Measurements from ENCODE around the gene INPP4A.

INPP4A gene

DNA sequence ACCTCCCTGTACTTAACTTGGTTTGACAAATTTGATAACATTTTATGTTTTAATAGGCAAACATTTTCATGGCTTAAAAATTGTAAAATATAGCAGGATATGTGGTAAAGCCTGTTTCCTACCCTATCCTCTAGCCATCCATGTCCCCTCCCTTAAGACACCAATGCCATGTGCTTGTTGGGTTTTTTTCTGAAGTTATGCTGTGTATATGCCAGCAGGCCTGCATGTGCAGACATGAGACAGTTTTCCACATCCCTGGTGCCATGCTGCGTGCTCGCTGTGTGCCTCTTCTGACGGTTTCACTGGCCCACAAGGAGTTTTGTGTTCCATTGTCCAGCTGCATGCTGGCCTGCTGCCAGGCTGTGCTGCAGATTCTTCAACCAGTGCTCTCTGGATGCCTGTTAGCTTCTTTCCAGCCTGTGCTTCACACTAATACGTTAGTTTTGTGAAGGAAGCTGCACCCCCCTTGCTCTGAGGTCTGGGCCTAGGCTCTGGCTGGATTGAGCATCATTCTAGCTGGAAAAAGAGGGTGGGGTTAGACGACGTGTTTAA is 16.9 kb downstream of the INPP4A start:
- DNase-seq: no peak

DNA sequence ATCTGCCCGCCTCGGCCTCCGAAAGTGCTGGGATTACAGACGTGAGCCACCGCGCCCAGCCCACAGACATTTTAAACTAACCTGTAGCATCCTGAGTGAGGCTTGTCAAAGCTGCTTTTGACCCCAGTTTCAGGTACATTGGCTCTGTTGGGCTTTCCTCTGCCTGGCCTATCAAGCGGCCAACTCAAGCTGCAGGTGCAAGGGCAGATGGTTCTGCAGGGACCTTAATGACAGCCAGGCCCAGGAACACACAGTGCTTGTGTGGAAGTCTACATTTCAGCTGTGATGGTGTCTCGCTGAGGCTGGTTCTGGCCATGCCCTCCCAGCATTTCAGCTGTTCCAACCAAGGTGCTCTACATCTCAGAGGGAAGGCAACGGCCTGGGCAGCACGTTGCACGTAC is 18.4 kb downstream of the INPP4A start:
- DNase-seq: no peak

DNA sequence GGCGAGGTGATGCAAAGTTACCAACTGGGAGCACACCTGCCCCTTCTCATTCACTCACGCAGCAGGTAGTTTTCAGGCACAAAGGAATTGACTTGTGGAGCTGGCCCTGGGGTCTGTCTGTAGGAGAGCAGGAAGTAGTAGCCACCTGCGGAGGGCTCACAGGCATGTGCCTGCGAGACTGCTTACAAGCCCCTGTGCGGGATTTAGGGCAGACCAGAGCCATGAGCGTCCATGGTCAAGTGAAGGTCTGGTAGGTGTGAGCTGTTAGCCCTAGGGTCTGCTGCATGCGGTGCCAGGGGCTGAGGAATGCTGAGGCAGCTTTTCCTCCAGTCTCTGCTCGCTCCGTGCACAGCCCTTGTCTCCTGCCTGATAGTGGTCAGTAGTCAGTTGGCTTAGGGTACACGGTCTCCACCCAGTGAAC is 18.9 kb downstream of the INPP4A start:
- no peak for DNase-seq

DNA sequence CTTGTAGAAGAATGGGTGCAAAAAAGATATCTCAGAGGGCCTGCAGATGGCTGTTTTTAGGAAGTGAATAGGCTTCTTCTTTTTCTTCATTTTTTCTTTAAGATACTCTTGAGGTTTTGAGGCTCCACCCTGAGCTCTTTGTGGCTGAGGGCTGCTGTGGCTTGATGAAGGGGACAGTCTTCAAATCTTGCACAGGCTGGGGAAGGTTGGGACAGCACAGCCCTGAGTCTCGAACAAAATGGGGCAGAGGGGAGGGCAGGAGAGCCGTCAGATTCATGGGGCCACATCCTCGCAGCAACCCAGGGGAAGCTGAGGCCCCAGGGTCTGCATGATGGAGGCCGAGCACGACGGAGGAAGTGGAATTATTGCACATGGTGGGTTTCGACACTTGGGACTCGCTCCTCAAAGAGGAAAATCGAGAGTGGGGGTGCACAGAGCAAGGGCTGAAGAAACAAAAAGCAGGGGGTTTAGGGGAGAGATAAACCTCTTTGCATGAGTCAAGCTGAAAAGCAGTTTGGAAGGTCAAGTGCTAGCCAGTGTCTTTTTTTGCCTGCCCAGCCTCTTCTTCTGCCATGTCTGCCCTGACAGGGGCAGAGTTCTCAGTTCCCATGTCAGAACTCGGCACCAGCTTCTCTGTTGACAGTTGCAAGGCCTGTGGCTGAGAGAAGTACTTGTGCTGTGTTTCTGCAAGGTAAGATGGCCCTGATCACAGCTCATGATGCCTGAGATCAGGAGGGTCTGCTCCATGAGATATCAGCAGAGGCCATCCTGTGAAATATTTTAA is 19.5 kb downstream of the INPP4A start:
- DNase-seq: no peak

DNA sequence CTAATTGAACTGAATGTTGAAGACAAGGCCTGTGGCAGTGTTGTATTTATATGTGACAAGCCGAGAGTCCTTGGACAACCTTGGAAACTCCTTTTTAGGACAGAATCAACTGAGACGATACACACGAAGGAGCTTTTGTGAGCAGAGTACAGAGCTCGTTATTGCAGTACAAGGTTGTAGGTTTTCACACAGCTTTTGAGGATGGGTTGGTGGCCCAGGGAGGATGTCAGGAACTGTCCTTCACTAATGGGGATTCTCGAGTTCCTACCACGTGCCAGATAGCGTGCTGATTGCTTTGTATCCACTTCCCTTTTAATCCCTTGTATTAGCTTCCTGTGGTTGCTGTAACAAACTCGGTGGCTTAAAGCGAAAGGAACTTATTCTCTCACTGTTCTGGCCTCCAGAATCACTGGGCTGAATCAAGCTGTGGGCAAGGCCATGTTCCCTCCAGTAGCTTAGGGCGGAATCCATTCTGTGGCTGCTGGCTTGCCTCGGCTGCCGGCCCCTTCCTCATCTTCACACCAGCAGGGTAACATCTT is 20.2 kb downstream of the INPP4A start:
- DNase-seq: no peak

DNA sequence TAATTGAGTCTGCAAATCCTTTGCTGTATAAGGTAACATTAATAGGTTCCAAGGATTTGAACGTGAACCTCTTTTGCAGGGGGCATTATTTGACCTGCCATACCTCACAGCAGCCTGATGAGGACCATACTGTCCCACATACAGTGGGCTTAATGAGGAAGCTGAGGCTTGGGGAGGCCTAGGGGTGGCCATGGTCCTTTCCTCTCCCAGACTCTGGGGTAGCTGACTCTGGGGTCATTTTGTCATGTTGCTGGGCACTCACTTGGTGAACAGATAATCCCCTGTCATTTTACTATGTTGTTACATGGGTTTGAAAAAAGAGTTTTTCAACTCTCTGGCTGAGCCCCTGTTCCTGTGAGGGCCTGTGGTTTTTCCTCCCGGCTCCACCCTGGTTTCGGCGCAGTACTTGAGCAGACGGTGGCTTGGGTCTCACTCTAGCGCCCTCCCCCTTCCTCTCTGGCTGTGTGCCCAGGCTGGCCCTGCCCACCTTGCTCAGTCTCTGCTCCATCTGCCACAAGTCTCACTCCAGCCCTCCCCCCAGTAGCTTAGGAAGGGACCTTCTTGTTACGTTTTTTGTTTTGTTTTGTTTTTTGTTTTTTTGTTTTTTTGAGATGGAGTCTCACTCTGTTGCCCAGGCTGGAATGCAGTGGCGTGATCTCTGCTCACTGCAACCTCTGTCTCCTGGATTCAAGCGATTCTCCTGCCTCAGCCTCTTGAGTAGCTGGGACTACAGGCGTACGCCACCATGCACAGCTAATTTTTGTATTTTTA is 21.0 kb downstream of the INPP4A start:
- DNase-seq: peak; percentile 93

DNA sequence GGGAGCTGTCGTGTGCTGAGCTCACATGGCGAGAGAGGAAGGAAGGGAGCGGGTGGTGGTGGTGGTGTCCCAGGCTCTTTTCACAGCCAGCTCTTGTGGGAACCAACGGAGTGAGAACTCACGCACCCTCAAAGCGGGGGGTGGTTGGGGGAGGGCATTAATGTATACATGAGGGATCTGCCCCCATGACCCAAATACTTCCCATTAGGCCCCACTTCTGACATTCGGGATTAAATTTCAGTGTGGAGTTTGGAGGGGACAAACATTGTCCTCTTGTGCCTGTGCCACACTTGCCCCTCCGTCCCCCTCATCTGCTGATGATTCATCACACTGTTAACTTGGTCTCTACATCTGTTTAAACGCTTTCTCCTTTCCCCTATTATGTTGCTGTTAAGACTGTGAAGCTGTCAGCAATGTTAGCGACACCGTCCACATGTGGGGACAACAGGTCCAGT is 22.5 kb downstream of the INPP4A start:
- DNase-seq: no peak

GRCh38 chr2:98467652-98468051 is 23.0 kb downstream of the INPP4A start:
- no peak for DNase-seq

- DNase-seq: no peak
Measured at GRCh38 chr2:98468621-98469236, 24.1 kb downstream of the INPP4A start.

- DNase-seq: no peak
Measured at GRCh38 chr2:98469862-98470544, 25.3 kb downstream of the INPP4A start.

GRCh38 chr2:98470851-98471255 is 26.2 kb downstream of the INPP4A start:
- DNase-seq: no peak

GRCh38 chr2:98471402-98472131 is 26.9 kb downstream of the INPP4A start:
- no peak for DNase-seq

GRCh38 chr2:98472132-98472650 is 27.5 kb downstream of the INPP4A start:
- DNase-seq: peak; percentile 34

DNA sequence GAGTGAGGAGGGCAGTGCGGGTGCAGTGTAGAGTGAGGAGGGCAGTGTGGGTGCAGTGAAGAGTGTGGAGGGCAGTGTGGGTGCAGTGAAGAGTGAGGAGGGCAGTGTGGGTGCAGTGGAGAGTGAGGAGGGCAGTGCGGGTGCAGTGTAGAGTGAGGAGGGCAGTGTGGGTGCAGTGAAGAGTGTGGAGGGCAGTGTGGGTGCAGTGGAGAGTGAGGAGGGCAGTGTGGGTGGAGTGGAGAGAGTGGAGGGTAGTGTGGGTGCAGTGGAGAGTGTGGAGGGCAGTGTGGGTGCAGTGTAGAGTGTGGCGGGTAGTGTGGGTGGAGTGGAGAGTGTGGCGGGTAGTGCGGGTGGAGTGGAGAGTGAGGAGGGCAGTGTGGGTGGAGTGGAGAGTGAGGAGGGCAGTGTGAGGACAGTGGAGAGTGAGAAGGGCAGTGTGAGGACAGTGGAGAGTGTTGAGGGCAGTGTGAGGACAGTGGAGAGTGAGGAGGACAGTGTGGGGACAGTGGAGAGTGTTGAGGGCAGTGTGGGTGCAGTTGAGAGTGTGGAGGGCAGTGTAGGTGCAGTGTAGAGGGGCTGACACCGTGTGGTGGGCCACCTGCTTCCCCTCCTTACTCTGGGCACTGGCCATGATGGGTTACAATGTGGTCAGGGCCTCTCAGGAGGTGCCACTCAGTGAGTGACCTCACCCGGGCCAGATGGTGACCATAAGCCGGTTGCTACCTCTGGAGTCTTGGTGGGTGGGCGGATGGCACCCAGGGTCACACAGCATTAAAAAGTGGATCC is 28.5 kb downstream of the INPP4A start:
- no peak for DNase-seq

- DNase-seq: no peak
Measured at GRCh38 chr2:98473995-98474780, 29.5 kb downstream of the INPP4A start.

GRCh38 chr2:98474979-98475632 is 30.4 kb downstream of the INPP4A start:
- no peak for DNase-seq

- DNase-seq: no peak
Measured at GRCh38 chr2:98476192-98476868, 31.7 kb downstream of the INPP4A start.

DNA sequence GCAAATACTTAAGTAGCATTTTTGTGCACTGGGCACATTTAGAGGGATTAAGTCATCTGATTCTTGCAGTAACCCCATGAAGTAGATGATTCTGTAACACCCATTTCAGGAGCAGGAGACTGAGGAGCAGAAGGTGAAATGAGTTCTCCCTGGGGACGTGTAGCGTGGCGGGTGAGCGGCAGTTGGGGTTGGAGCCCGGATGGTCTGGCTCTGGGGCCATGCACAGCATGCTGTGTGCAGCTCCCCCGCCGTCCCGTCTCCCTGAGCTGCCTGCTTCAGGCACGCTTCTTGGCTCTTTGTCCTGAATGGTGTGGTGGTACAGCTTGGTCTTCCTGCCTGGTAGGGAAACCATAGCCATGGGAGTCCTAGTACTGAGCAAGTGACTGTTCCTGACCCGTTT is 32.4 kb downstream of the INPP4A start:
- DNase-seq: no peak

DNA sequence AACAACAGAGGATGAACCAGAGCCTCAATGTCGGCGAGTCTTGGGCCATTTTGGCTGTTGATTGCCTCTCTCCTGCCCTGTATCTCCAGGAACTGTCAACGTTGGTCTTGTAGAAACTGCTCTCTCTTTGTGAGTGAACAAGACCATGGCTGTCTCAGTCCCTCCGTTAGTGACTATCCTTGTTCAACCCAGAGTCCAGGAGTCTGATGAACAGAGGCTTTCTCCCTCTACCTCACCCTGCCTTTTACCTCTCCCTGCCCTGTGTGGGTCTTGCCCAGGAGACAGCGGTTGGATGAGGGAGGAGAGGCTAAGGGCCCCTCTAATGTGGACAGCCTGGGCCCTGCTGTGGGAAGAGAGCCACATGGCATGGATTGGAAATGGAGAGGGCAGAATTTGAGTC is 32.8 kb downstream of the INPP4A start:
- no peak for DNase-seq

Measured in NCI-H1694 (cell line).